HepG2 (cell line): ENCODE results near the gene LGALS9.

Experiments used
- ATF2 ChIP-seq: sonication (generic); formaldehyde crosslinking; IDR thresholded peaks from 2 replicates; pipeline ENCODE4 v1.4.0; 2020; ENCODE audit warnings: missing genetic modification reagents
- CC2D1A ChIP-seq: sonication (generic); formaldehyde crosslinking; IDR thresholded peaks from 2 replicates; pipeline ENCODE4 v1.8.1; 2023; ENCODE audit warnings: mild to moderate bottlenecking, missing genetic modification reagents
- CERS6 ChIP-seq: sonication (generic); formaldehyde crosslinking; IDR thresholded peaks from 2 replicates; pipeline ENCODE4 v1.5.0; 2020; ENCODE audit warnings: missing genetic modification reagents
- NFYB ChIP-seq: sonication (generic); formaldehyde crosslinking; IDR thresholded peaks from 2 replicates; pipeline ENCODE4 v1.4.0; 2020; ENCODE audit warnings: missing genetic modification reagents
- PAWR ChIP-seq: sonication (generic); formaldehyde crosslinking; IDR thresholded peaks from 2 replicates; pipeline ENCODE4 v1.4.0; 2020; ENCODE audit warnings: missing genetic modification reagents, mild to moderate bottlenecking, borderline replicate concordance
- SMAD3 ChIP-seq: sonication (generic); formaldehyde crosslinking; IDR thresholded peaks from 2 replicates; pipeline ENCODE4 v1.4.0; 2020; ENCODE audit warnings: missing genetic modification reagents
- TCF12 ChIP-seq, 2 experiments: fragments of 450-650 bp in 1 of 2; sonication (generic) in 1 of 2; formaldehyde crosslinking in 1 of 2; IDR thresholded peaks; 2 replicates each; pipeline versions ENCODE4 v1.6.1 to v1.8.0; 2017 to 2022; ENCODE audit warnings: antibody characterized with exemption in 1 of 2, mild to moderate bottlenecking in 1 of 2, missing genetic modification reagents in 1 of 2, moderate library complexity in 1 of 2
- U2AF2 ChIP-seq: fragments of 200-400 bp; formaldehyde crosslinking; IDR thresholded peaks from 2 replicates; pipeline ENCODE4 v1.6.1; 2017; ENCODE audit warnings: low read depth, mild to moderate bottlenecking, low read length
- ZFP37 ChIP-seq: sonication (generic); formaldehyde crosslinking; IDR thresholded peaks from 2 replicates; pipeline ENCODE4 v1.4.0; 2020; ENCODE audit warnings: missing genetic modification reagents, borderline replicate concordance
- ZNF260 ChIP-seq: sonication (generic); formaldehyde crosslinking; IDR thresholded peaks from 2 replicates; pipeline ENCODE4 v1.4.0; 2020; ENCODE audit warnings: missing genetic modification reagents, low read depth, mild to moderate bottlenecking, borderline replicate concordance

GRCh38 chr17:27620721-27621120 is 10.3 kb upstream of the LGALS9 start:
- TF ChIP-seq SMAD3 (CRISPR knock-in tag) (no peak), PAWR (CRISPR knock-in tag) (no peak), NFYB (no peak), CC2D1A (no peak), CERS6 (CRISPR knock-in tag) (no peak), U2AF2 (no peak), ZNF260 (CRISPR knock-in tag) (no peak), ZFP37 (CRISPR knock-in tag) (no peak), TCF12 (IDR thresholded peaks at IDR 0.05) (no peak), TCF12 (CRISPR knock-in tag; IDR thresholded peaks at IDR 0.05) (no peak), ATF2 (CRISPR knock-in tag) (no peak)
